ENCODE measurements around the gene ISOC1. TPM values are rescaled to one million over a fixed set of nuclear protein-coding genes. Genes with fewer than 3 reads are reported as not detected.
A peak's percentile ranks its signal among the peaks of the same experiment; 100 is the strongest.

ISOC1 gene
- total and polyA plus RNA-seq, 5 donors from 2014 or later = 13.1 to 38.7 (median 35.6) TPM

DNA sequence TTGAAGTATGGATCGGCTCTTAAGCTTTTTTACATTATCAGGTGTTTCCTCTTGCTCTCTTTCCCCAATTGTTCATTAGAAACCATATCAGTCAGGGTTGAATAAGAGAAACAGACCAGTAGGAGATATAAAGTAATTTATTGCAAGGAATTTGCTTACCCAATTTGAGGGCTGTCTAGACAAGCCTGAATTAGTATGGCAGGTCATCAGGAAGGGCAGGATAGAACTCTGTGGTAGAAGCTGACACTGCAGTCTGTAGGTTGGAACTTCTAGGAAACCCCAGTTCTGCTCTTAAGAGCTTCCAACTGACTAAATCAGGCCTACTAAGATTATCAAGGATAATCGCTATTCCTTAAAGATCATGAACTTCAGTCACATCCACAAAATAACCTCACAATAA lies 24.3 kb downstream of the ISOC1 start:
- Histone ChIP-seq H3K4me1 (ENCODE audit: control insufficient read depth, insufficient read depth, low read length, poor library complexity, severe bottlenecking) (peaks cover 5% of the 10 kb centered on the region), H3K36me3 (ENCODE audit: control insufficient read depth, insufficient read depth, low read length) (peaks cover 7% of the 10 kb centered on the region), H3K27me3 (ENCODE audit: control insufficient read depth, insufficient read depth, low read length) (no peaks in the 10 kb centered on the region), H3K27ac (ENCODE audit: insufficient read depth, low read length, poor library complexity, severe bottlenecking) (no peak overlapping the region), H3K9me3 (ENCODE audit: control insufficient read depth in 2 of 2, low read length in 2 of 2) (no peaks in the 10 kb centered on the region), H3K4me3 (ENCODE audit: low read depth, low read length) (no peak overlapping the region)
- ATAC-seq (ENCODE audit: low read depth in 2 of 2) = no peak
- Mint-ChIP-seq H3K4me1 (peaks cover 0 to 9% (median 2%) of the 10 kb centered on the region in 4 donors), H3K9me3 (no peaks in the 10 kb centered on the region), H3K4me3 (no peak overlapping the region), H3K27ac (peak overlapping the region in 1 of 3 donors; percentile 2), H3K36me3 (peaks cover 14% of the 10 kb centered on the region), H3K27me3 (no peaks in the 10 kb centered on the region)
- DNase-seq = no peak

DNA sequence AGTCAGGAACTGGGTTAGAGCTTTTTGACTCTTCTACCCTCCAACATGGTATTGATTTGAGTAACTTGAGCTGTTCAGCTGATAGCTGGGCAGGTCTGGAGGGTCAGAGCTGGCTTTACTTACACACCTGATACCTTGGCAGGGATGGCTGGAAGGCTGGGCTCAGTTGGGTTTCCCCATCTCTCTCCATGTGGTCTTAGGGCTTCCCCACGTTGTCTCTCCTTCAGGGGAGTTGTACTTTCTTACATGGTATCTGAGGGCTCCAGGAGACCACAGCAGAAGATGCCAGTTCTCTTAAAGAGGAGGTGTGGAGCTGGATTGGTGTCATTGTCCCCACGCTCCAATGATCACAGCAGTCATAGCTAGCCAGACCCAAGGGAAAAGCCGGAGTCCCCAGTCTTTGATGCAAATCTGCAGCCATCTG lies 25.6 kb downstream of the ISOC1 start:
- Histone ChIP-seq H3K9me3 (ENCODE audit: control insufficient read depth in 2 of 2, low read length in 2 of 2) (no peaks in the 10 kb centered on the region), H3K27me3 (ENCODE audit: control insufficient read depth, insufficient read depth, low read length) (no peaks in the 10 kb centered on the region), H3K4me3 (ENCODE audit: low read depth, low read length) (no peak overlapping the region), H3K36me3 (ENCODE audit: control insufficient read depth, insufficient read depth, low read length) (peaks cover 7% of the 10 kb centered on the region), H3K27ac (ENCODE audit: insufficient read depth, low read length, poor library complexity, severe bottlenecking) (no peak overlapping the region), H3K4me1 (ENCODE audit: control insufficient read depth, insufficient read depth, low read length, poor library complexity, severe bottlenecking) (no peaks in the 10 kb centered on the region)
- Mint-ChIP-seq H3K9me3 (no peaks in the 10 kb centered on the region), H3K36me3 (peaks cover 11% of the 10 kb centered on the region), H3K4me1 (peaks cover 0 to 4% (median 1%) of the 10 kb centered on the region in 4 donors), H3K4me3 (no peak overlapping the region), H3K27ac (no peak overlapping the region), H3K27me3 (no peaks in the 10 kb centered on the region)
- DNase-seq (no peak), ATAC-seq (ENCODE audit: low read depth in 2 of 2) (no peak)

DNA sequence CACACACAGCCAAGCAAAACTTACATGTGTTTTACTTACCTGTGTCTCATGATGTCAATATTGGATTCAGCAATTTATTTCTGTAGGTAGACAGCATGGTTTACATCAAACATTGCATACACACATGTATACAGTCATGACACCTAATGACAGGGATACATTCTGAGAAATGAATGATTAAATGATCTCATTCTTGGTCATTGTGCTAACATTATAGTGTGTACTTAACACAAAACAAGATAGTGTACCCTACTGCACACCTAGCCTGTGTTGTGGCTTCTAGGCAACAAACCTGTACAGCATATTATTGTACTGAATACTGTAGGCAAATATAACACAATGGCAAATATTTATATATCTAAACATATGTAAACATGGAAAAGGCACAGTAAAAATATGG lies 28.0 kb downstream of the ISOC1 start:
- no peaks in the 10 kb centered on the region for H3K27me3 ChIP-seq (ENCODE audit: control insufficient read depth, insufficient read depth, low read length)
- Mint-ChIP-seq H3K9me3 (no peaks in the 10 kb centered on the region), H3K36me3 (peaks cover 5% of the 10 kb centered on the region), H3K4me3 (no peak overlapping the region), H3K4me1 (peaks cover 11 to 16% (median 12%) of the 10 kb centered on the region in 4 donors), H3K27me3 (no peaks in the 10 kb centered on the region), H3K27ac (no peak overlapping the region)
- ATAC-seq (ENCODE audit: low read depth in 2 of 2) = no peak
- no peak overlapping the region for H3K4me3 ChIP-seq (ENCODE audit: low read depth, low read length)
- peaks cover 2% of the 10 kb centered on the region for H3K36me3 ChIP-seq (ENCODE audit: control insufficient read depth, insufficient read depth, low read length)
- H3K4me1 ChIP-seq (ENCODE audit: control insufficient read depth, insufficient read depth, low read length, poor library complexity, severe bottlenecking) = peaks cover 12% of the 10 kb centered on the region
- no peaks in the 10 kb centered on the region for H3K9me3 ChIP-seq (ENCODE audit: control insufficient read depth in 2 of 2, low read length in 2 of 2)
- H3K27ac ChIP-seq (ENCODE audit: insufficient read depth, low read length, poor library complexity, severe bottlenecking) = no peak overlapping the region
- DNase-seq = no peak

DNA sequence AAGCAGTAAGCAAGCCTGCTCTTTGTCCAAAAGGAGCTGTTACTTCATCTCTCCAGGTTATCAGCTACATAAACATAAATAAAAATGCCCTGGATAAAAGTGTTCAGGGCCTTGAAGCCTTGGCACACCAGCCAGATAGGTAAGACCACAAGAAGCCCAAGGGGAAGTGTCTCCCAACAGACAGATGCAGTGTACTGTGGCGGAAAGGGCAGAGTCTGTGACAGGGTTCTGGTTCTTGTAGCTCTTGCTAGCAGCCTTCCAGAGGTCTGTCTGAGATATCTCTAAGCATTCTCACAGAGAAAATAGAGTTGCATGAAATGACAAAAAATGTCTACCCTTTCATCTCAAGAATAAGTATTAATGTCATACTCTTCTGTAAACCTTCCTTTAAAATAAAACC lies 30.1 kb downstream of the ISOC1 start:
- Histone ChIP-seq H3K4me1 (ENCODE audit: control insufficient read depth, insufficient read depth, low read length, poor library complexity, severe bottlenecking) (peaks cover 12% of the 10 kb centered on the region), H3K4me3 (ENCODE audit: low read depth, low read length) (no peak overlapping the region), H3K27ac (ENCODE audit: insufficient read depth, low read length, poor library complexity, severe bottlenecking) (no peak overlapping the region), H3K9me3 (ENCODE audit: control insufficient read depth in 2 of 2, low read length in 2 of 2) (no peaks in the 10 kb centered on the region), H3K27me3 (ENCODE audit: control insufficient read depth, insufficient read depth, low read length) (no peaks in the 10 kb centered on the region), H3K36me3 (ENCODE audit: control insufficient read depth, insufficient read depth, low read length) (peaks cover 2% of the 10 kb centered on the region)
- no peak for ATAC-seq (ENCODE audit: low read depth in 2 of 2)
- Mint-ChIP-seq H3K36me3 (no peaks in the 10 kb centered on the region), H3K27me3 (no peaks in the 10 kb centered on the region), H3K27ac (no peak overlapping the region), H3K4me1 (peaks cover 10 to 16% (median 12%) of the 10 kb centered on the region in 4 donors), H3K9me3 (no peaks in the 10 kb centered on the region), H3K4me3 (no peak overlapping the region)
- DNase-seq = no peak

DNA sequence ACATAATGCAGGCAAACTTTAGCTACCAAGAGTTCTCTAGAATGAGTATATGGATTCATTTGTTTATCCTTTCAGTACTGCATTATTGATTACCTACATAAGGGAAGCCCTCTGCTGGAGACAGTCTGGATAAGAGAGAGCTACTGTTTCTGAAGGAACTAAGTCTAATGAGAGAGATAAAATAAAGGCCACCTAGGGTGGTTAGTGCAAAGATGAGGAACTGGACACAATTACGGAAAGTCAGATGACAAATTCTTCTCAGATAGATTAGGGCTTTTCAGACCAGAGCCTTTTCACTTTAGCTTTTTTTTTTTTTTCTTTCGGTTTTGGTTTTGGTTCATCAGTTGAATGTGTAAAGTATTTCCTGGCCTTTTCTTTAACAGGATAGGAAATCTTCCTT lies 31.3 kb downstream of the ISOC1 start:
- Mint-ChIP-seq H3K36me3 (no peaks in the 10 kb centered on the region), H3K9me3 (no peaks in the 10 kb centered on the region), H3K4me3 (peak overlapping the region; percentile 61 to 79 (median 70)), H3K27ac (peak overlapping the region; percentile 73 to 96 (median 80)), H3K4me1 (peaks cover 10 to 16% (median 12%) of the 10 kb centered on the region in 4 donors), H3K27me3 (no peaks in the 10 kb centered on the region)
- H3K27ac ChIP-seq (ENCODE audit: insufficient read depth, low read length, poor library complexity, severe bottlenecking) = peak overlapping the region; percentile 64
- ATAC-seq (ENCODE audit: low read depth in 2 of 2) (peak; percentile 38 to 41), DNase-seq (peak in 2 of 3 donors; percentile 17 to 68)
- H3K27me3 ChIP-seq (ENCODE audit: control insufficient read depth, insufficient read depth, low read length) = no peaks in the 10 kb centered on the region
- H3K4me3 ChIP-seq (ENCODE audit: low read depth, low read length) = peak overlapping the region; percentile 79
- H3K36me3 ChIP-seq (ENCODE audit: control insufficient read depth, insufficient read depth, low read length) = no peaks in the 10 kb centered on the region
- H3K9me3 ChIP-seq (ENCODE audit: control insufficient read depth in 2 of 2, low read length in 2 of 2) = no peaks in the 10 kb centered on the region
- H3K4me1 ChIP-seq (ENCODE audit: control insufficient read depth, insufficient read depth, low read length, poor library complexity, severe bottlenecking) = peaks cover 12% of the 10 kb centered on the region

DNA sequence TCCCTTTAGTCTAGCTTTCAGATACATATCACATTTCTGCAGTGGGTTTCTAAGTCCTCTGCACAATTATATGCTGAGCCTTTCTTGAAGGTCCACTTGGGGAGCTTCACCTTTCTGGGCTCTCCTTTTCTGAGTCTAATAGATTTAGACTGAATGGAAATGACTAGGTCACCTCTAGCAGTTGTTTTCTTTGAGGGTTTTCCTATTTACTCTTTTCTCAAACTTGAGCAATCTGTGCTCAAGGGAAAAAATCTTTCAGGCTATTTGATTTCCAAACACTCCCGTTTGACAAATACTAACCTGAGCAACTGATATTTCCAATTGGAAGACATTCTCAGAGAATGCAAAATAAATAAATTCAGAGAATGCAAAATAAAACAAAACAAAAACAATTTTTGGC lies 39.0 kb downstream of the ISOC1 start:
- no peaks in the 10 kb centered on the region for H3K9me3 Mint-ChIP-seq
- no peak for ATAC-seq (ENCODE audit: low read depth in 2 of 2)
- H3K4me3 ChIP-seq (ENCODE audit: low read depth, low read length) = no peak overlapping the region
- H3K4me1 Mint-ChIP-seq = no peaks in the 10 kb centered on the region
- H3K36me3 Mint-ChIP-seq = no peaks in the 10 kb centered on the region
- no peak overlapping the region for H3K27ac ChIP-seq (ENCODE audit: insufficient read depth, low read length, poor library complexity, severe bottlenecking)
- no peaks in the 10 kb centered on the region for H3K27me3 ChIP-seq (ENCODE audit: control insufficient read depth, insufficient read depth, low read length)
- no peaks in the 10 kb centered on the region for H3K36me3 ChIP-seq (ENCODE audit: control insufficient read depth, insufficient read depth, low read length)
- H3K4me3 Mint-ChIP-seq = no peak overlapping the region
- H3K27me3 Mint-ChIP-seq = no peaks in the 10 kb centered on the region
- H3K9me3 ChIP-seq (ENCODE audit: control insufficient read depth in 2 of 2, low read length in 2 of 2) = no peaks in the 10 kb centered on the region
- H3K27ac Mint-ChIP-seq = no peak overlapping the region
- DNase-seq = no peak
- no peaks in the 10 kb centered on the region for H3K4me1 ChIP-seq (ENCODE audit: control insufficient read depth, insufficient read depth, low read length, poor library complexity, severe bottlenecking)

DNA sequence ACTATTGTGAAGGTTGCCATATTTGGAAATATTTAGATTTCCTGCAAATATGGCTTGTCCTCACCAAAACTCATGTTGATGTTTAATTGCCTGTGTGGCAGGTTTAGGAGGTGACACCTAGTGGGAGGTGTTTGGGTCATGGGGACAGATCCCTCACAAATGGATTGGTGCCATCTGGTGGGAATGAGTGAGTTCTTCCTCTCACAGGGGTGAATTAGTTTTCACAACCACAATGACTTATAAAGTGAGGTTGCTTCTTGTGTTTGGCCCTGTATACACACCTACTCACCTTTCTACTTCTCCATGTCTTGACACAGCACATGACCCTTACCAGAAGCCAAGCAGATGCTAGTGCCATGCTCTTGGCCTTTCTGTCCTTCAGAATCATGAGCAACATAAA lies 41.1 kb downstream of the ISOC1 start:
- Mint-ChIP-seq H3K27ac (no peak overlapping the region), H3K27me3 (no peaks in the 10 kb centered on the region), H3K4me3 (no peak overlapping the region), H3K36me3 (no peaks in the 10 kb centered on the region), H3K4me1 (no peaks in the 10 kb centered on the region), H3K9me3 (no peaks in the 10 kb centered on the region)
- no peak overlapping the region for H3K27ac ChIP-seq (ENCODE audit: insufficient read depth, low read length, poor library complexity, severe bottlenecking)
- no peaks in the 10 kb centered on the region for H3K9me3 ChIP-seq (ENCODE audit: control insufficient read depth in 2 of 2, low read length in 2 of 2)
- H3K36me3 ChIP-seq (ENCODE audit: control insufficient read depth, insufficient read depth, low read length) = no peaks in the 10 kb centered on the region
- no peak overlapping the region for H3K4me3 ChIP-seq (ENCODE audit: low read depth, low read length)
- no peaks in the 10 kb centered on the region for H3K4me1 ChIP-seq (ENCODE audit: control insufficient read depth, insufficient read depth, low read length, poor library complexity, severe bottlenecking)
- H3K27me3 ChIP-seq (ENCODE audit: control insufficient read depth, insufficient read depth, low read length) = no peaks in the 10 kb centered on the region
- ATAC-seq (ENCODE audit: low read depth in 2 of 2) = peak in 1 of 2 donors; percentile 43
- peak in 1 of 3 donors; percentile 38 for DNase-seq

DNA sequence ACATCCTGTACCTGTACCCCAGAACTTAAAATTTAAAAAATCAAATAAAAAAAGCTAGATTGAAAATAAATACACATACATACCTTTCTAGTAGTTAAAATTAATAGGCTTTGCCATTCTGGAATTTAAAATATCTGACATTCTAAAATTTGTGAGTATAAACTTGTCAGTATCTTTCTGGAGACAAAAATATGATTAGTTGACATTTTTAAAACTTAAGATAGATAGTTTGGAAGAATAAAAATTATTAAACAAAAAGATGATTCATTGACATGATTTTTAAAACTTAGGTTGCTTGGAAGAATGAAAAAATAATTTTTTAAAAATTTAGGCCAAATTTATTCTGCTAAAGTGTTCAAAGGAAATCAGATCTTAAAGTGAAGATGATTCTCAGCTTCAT lies 43.1 kb downstream of the ISOC1 start:
- Mint-ChIP-seq H3K27ac (no peak overlapping the region), H3K27me3 (no peaks in the 10 kb centered on the region), H3K9me3 (no peaks in the 10 kb centered on the region), H3K36me3 (no peaks in the 10 kb centered on the region), H3K4me1 (no peaks in the 10 kb centered on the region), H3K4me3 (no peak overlapping the region)
- H3K27ac ChIP-seq (ENCODE audit: insufficient read depth, low read length, poor library complexity, severe bottlenecking) = no peak overlapping the region
- ATAC-seq (ENCODE audit: low read depth in 2 of 2) (no peak), DNase-seq (no peak)
- H3K4me3 ChIP-seq (ENCODE audit: low read depth, low read length) = no peak overlapping the region
- no peaks in the 10 kb centered on the region for H3K36me3 ChIP-seq (ENCODE audit: control insufficient read depth, insufficient read depth, low read length)
- no peaks in the 10 kb centered on the region for H3K9me3 ChIP-seq (ENCODE audit: control insufficient read depth in 2 of 2, low read length in 2 of 2)
- H3K4me1 ChIP-seq (ENCODE audit: control insufficient read depth, insufficient read depth, low read length, poor library complexity, severe bottlenecking) = no peaks in the 10 kb centered on the region
- no peaks in the 10 kb centered on the region for H3K27me3 ChIP-seq (ENCODE audit: control insufficient read depth, insufficient read depth, low read length)
